HepG2 (cell line): ENCODE results near the gene NFE2L2. TPM values are rescaled to one million over a fixed set of nuclear protein-coding genes. Genes with fewer than 3 reads are reported as not detected.

Experiments
- ATF1 ChIP-seq: IDR thresholded peaks from 2 replicates; pipeline ENCODE4 v1.6.1; 2016; ENCODE audit warnings: mild to moderate bottlenecking, control low read depth
- BORCS8-MEF2B ChIP-seq: sonication (generic); formaldehyde crosslinking; IDR thresholded peaks from 2 replicates; pipeline ENCODE4 v1.8.0; 2022; ENCODE audit warnings: mild to moderate bottlenecking, missing genetic modification reagents
- GFI1 ChIP-seq: sonication (generic); formaldehyde crosslinking; IDR thresholded peaks from 2 replicates; pipeline ENCODE4 v1.5.0; 2020; ENCODE audit warnings: missing genetic modification reagents, mild to moderate bottlenecking, borderline replicate concordance
- MYC ChIP-seq: sonication (generic); formaldehyde crosslinking; IDR thresholded peaks from 2 replicates; pipeline ENCODE4 v1.9.0; 2021; ENCODE audit warnings: missing genetic modification reagents, borderline replicate concordance
- NR3C1 ChIP-seq: sonication (generic); formaldehyde crosslinking; IDR thresholded peaks from 2 replicates; pipeline ENCODE4 v1.4.0; 2020; ENCODE audit warnings: missing genetic modification reagents
- SMARCE1 ChIP-seq: fragments of 450-650 bp; IDR thresholded peaks from 2 replicates; pipeline ENCODE4 v1.6.1; 2017; ENCODE audit warnings: borderline replicate concordance
- SSRP1 ChIP-seq: IDR thresholded peaks from 2 replicates; pipeline ENCODE4 v1.6.1; 2016; ENCODE audit warnings: control low read depth
- TP53 ChIP-seq: sonication (generic); formaldehyde crosslinking; conservative IDR thresholded peaks from 2 replicates; pipeline ENCODE4 v1.4.0; 2020; ENCODE audit warnings: missing genetic modification reagents
- YEATS4 ChIP-seq: sonication (generic); formaldehyde crosslinking; IDR thresholded peaks from 2 replicates; pipeline ENCODE4 v1.4.0; 2020; ENCODE audit warnings: missing genetic modification reagents, borderline replicate concordance
- ZNF260 ChIP-seq: sonication (generic); formaldehyde crosslinking; IDR thresholded peaks from 2 replicates; pipeline ENCODE4 v1.4.0; 2020; ENCODE audit warnings: missing genetic modification reagents, low read depth, mild to moderate bottlenecking, borderline replicate concordance
- ZNF274 ChIP-seq: sonication (generic); formaldehyde crosslinking; IDR thresholded peaks from 2 replicates; pipeline ENCODE4 v1.5.1; 2020; ENCODE audit warnings: mild to moderate bottlenecking, missing genetic modification reagents
- polyA plus RNA-seq, 8 experiments: library from polyadenylated mRNA; depleted of rRNA in 3 of 8; stranded (reverse) in 7 of 8; unstranded in 1 of 8; fragments of >200 nt; fragmentation: Illumina TruSeq in 4 of 8; extraction: Trizol in 4 of 8; gene quantifications; 2 replicates each; pipeline versions ENCODE4 v1.2.1 to v1.2.3, GENCODE V29; 2011 to 2016; ENCODE audit warnings: low read depth in 4 of 8, missing spikeins in 1 of 8, mixed read lengths in 1 of 8; ENCODE audit not compliant: insufficient read depth in 1 of 8
- total RNA-seq, 5 experiments: library from RNA; depleted of rRNA; stranded (reverse); fragments of >200 nt; fragmentation: Illumina TruSeq; extraction: Trizol; gene quantifications; 2 replicates each; pipeline ENCODE4 v1.2.3, GENCODE V29; 2016; ENCODE audit warnings: low read depth in 1 of 5
- TF ChIP-seq, protein P1 (sequence below): sonication (generic); formaldehyde crosslinking; IDR thresholded peaks from 2 replicates; pipeline ENCODE4 v1.5.0; 2020; ENCODE audit warnings: mild to moderate bottlenecking, missing genetic modification reagents
- TF ChIP-seq, protein P2 (sequence below): sonication (generic); formaldehyde crosslinking; IDR thresholded peaks from 2 replicates; pipeline ENCODE4 v1.4.0; 2020; ENCODE audit warnings: missing genetic modification reagents
- TF ChIP-seq, protein P3 (sequence below): sonication (generic); formaldehyde crosslinking; IDR thresholded peaks from 2 replicates; pipeline ENCODE4 v1.5.0; 2020; ENCODE audit warnings: mild to moderate bottlenecking, missing genetic modification reagents
- TF ChIP-seq, protein P4 (sequence below): IDR thresholded peaks from 2 replicates; pipeline ENCODE4 v1.4.0; 2020; ENCODE audit warnings: mild to moderate bottlenecking, missing genetic modification reagents
- TF ChIP-seq, protein P5 (sequence below), 2 experiments: sonication (generic) in 1 of 2; formaldehyde crosslinking in 1 of 2; IDR thresholded peaks; 2 replicates each; pipeline versions ENCODE4 v1.5.1 to v1.6.1; 2011 to 2020; ENCODE audit warnings: borderline replicate concordance in 1 of 2, low read depth in 1 of 2, low read length in 1 of 2, mild to moderate bottlenecking in 1 of 2, missing genetic modification reagents in 1 of 2, moderate library complexity in 1 of 2

Gene NFE2L2
- total and polyA plus RNA-seq, 2 of the 13 experiments (the other 11 are each of a cell fraction or from before 2014, with no cell fraction given) = 84.6 to 215 TPM

DNA sequence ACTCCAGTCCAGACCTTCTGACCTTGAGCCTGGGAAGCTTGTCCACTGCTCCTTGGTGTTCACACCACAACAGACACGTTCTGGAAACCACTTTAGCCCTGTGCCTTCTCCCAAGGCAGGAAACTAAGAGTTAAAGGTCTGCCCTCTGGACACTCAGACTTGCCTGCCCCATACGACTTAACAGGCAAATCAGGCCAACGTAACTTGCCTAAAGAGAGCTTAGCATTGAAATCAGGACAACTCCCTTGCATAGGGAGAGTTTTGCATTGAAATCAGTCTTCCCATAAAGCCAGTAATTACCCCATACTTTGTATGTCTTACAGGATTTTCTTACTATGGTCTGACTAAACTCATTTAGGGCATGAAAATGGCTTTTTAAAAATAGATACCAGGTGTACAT lies 18.5 kb downstream of the NFE2L2 start (continued):
- TF ChIP-seq ZNF260 (CRISPR knock-in tag) (no peak), NR3C1 (CRISPR knock-in tag) (no peak), BORCS8-MEF2B (CRISPR knock-in tag) (0 out of 2 replicates have a peak, but pooled peaks have one; percentile 31), YEATS4 (CRISPR knock-in tag) (no peak), SSRP1 (CRISPR knock-in tag) (0 out of 2 replicates have a peak, but pooled peaks have one; percentile 55), MYC (CRISPR knock-in tag) (no peak), ATF1 (CRISPR knock-in tag) (no peak), ZNF274 (CRISPR knock-in tag) (no peak), SMARCE1 (no peak), TP53 (CRISPR knock-in tag) (no peak), GFI1 (CRISPR knock-in tag) (0 out of 2 replicates have a peak, but pooled peaks have one; percentile 2)
- TF ChIP-seq, protein P1, sequence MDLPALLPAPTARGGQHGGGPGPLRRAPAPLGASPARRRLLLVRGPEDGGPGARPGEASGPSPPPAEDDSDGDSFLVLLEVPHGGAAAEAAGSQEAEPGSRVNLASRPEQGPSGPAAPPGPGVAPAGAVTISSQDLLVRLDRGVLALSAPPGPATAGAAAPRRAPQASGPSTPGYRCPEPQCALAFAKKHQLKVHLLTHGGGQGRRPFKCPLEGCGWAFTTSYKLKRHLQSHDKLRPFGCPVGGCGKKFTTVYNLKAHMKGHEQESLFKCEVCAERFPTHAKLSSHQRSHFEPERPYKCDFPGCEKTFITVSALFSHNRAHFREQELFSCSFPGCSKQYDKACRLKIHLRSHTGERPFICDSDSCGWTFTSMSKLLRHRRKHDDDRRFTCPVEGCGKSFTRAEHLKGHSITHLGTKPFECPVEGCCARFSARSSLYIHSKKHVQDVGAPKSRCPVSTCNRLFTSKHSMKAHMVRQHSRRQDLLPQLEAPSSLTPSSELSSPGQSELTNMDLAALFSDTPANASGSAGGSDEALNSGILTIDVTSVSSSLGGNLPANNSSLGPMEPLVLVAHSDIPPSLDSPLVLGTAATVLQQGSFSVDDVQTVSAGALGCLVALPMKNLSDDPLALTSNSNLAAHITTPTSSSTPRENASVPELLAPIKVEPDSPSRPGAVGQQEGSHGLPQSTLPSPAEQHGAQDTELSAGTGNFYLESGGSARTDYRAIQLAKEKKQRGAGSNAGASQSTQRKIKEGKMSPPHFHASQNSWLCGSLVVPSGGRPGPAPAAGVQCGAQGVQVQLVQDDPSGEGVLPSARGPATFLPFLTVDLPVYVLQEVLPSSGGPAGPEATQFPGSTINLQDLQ (CRISPR knock-in tag) = no peak
- TF ChIP-seq, protein P2, sequence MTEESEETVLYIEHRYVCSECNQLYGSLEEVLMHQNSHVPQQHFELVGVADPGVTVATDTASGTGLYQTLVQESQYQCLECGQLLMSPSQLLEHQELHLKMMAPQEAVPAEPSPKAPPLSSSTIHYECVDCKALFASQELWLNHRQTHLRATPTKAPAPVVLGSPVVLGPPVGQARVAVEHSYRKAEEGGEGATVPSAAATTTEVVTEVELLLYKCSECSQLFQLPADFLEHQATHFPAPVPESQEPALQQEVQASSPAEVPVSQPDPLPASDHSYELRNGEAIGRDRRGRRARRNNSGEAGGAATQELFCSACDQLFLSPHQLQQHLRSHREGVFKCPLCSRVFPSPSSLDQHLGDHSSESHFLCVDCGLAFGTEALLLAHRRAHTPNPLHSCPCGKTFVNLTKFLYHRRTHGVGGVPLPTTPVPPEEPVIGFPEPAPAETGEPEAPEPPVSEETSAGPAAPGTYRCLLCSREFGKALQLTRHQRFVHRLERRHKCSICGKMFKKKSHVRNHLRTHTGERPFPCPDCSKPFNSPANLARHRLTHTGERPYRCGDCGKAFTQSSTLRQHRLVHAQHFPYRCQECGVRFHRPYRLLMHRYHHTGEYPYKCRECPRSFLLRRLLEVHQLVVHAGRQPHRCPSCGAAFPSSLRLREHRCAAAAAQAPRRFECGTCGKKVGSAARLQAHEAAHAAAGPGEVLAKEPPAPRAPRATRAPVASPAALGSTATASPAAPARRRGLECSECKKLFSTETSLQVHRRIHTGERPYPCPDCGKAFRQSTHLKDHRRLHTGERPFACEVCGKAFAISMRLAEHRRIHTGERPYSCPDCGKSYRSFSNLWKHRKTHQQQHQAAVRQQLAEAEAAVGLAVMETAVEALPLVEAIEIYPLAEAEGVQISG = no peak
- TF ChIP-seq, protein P3, sequence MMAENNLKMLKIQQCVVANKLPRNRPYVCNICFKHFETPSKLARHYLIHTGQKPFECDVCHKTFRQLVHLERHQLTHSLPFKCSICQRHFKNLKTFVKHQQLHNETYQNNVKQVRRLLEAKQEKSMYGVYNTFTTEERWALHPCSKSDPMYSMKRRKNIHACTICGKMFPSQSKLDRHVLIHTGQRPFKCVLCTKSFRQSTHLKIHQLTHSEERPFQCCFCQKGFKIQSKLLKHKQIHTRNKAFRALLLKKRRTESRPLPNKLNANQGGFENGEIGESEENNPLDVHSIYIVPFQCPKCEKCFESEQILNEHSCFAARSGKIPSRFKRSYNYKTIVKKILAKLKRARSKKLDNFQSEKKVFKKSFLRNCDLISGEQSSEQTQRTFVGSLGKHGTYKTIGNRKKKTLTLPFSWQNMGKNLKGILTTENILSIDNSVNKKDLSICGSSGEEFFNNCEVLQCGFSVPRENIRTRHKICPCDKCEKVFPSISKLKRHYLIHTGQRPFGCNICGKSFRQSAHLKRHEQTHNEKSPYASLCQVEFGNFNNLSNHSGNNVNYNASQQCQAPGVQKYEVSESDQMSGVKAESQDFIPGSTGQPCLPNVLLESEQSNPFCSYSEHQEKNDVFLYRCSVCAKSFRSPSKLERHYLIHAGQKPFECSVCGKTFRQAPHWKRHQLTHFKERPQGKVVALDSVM (CRISPR knock-in tag) = no peak
- TF ChIP-seq, protein P4, sequence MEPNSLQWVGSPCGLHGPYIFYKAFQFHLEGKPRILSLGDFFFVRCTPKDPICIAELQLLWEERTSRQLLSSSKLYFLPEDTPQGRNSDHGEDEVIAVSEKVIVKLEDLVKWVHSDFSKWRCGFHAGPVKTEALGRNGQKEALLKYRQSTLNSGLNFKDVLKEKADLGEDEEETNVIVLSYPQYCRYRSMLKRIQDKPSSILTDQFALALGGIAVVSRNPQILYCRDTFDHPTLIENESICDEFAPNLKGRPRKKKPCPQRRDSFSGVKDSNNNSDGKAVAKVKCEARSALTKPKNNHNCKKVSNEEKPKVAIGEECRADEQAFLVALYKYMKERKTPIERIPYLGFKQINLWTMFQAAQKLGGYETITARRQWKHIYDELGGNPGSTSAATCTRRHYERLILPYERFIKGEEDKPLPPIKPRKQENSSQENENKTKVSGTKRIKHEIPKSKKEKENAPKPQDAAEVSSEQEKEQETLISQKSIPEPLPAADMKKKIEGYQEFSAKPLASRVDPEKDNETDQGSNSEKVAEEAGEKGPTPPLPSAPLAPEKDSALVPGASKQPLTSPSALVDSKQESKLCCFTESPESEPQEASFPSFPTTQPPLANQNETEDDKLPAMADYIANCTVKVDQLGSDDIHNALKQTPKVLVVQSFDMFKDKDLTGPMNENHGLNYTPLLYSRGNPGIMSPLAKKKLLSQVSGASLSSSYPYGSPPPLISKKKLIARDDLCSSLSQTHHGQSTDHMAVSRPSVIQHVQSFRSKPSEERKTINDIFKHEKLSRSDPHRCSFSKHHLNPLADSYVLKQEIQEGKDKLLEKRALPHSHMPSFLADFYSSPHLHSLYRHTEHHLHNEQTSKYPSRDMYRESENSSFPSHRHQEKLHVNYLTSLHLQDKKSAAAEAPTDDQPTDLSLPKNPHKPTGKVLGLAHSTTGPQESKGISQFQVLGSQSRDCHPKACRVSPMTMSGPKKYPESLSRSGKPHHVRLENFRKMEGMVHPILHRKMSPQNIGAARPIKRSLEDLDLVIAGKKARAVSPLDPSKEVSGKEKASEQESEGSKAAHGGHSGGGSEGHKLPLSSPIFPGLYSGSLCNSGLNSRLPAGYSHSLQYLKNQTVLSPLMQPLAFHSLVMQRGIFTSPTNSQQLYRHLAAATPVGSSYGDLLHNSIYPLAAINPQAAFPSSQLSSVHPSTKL (CRISPR knock-in tag) = no peak
- TF ChIP-seq, protein P5, sequence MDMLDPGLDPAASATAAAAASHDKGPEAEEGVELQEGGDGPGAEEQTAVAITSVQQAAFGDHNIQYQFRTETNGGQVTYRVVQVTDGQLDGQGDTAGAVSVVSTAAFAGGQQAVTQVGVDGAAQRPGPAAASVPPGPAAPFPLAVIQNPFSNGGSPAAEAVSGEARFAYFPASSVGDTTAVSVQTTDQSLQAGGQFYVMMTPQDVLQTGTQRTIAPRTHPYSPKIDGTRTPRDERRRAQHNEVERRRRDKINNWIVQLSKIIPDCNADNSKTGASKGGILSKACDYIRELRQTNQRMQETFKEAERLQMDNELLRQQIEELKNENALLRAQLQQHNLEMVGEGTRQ (IDR thresholded peaks at IDR 0.05; ENCODE audit: low read depth, low read length) = no peak
- TF ChIP-seq, protein P5 (CRISPR knock-in tag; IDR thresholded peaks at IDR 0.05; ENCODE audit: borderline replicate concordance) = no peak
